Gastroesophageal sphincter (tissue), 3 donors: ENCODE measurements around the gene RBBP8NL.

Source experiments
- CTCF ChIP-seq, 4 experiments: fragments of 200-600 bp in 2 of 4; fragments of 450-650 bp in 2 of 4; sonication (generic) in 1 of 4; IDR thresholded peaks; one replicate each; pipeline ENCODE4 v1.5.1; 2017 to 2019; ENCODE audit warnings: antibody characterized with exemption in 4 of 4, mild to moderate bottlenecking in 2 of 4, moderate library complexity in 2 of 4
- POLR2A ChIP-seq, 2 donors: fragments of 450-650 bp; IDR thresholded peaks; one replicate each; pipeline ENCODE4 v1.6.1; 2017; ENCODE audit warnings: antibody characterized with exemption in 2 of 2, mild to moderate bottlenecking in 2 of 2, moderate library complexity in 1 of 2
- POLR2AphosphoS5 ChIP-seq: sonication (generic); formaldehyde crosslinking; IDR thresholded peaks from one replicate; pipeline ENCODE4 v1.6.1; 2017; ENCODE audit warnings: antibody characterized with exemption

GRCh38 chr20:62461834-62462233 is 34.5 kb upstream of the RBBP8NL start:
- no peak for TF ChIP-seq POLR2A (IDR thresholded peaks at IDR 0.05)
- no peak for TF ChIP-seq CTCF (IDR thresholded peaks at IDR 0.05)
- TF ChIP-seq POLR2AphosphoS5 = no peak
